Tongue (tissue), 2 donors: ENCODE results near the gene PHF24. TPM values are rescaled to one million over a fixed set of nuclear protein-coding genes. Genes with fewer than 3 reads are reported as not detected.

Experiments used
- DNase-seq: peaks from one replicate; pipeline ENCODE4 v3.0.0-alpha.2; 2015
- total RNA-seq: library from RNA; depleted of rRNA; stranded (reverse); fragments of >200 nt; gene quantifications from one replicate; pipeline ENCODE4 v1.2.3, GENCODE V29; 2014

Gene PHF24
- total RNA-seq, 1 donor from 2014 or later = 0.31 TPM

GRCh38 chr9:34983209-34983608 lies 25.1 kb downstream of the PHF24 start:
- DNase-seq = no peak

- DNase-seq = peak; percentile 82
These were observed 26.0 kb downstream of the PHF24 start for GRCh38 chr9:34984049-34984448.

GRCh38 chr9:34985311-34985899 lies 27.3 kb downstream of the PHF24 start:
- DNase-seq = peak; percentile 70

- DNase-seq = peak; percentile 34
These were observed 28.5 kb downstream of the PHF24 start for GRCh38 chr9:34986540-34987047.

- DNase-seq = no peak
These were observed 29.2 kb downstream of the PHF24 start for GRCh38 chr9:34987160-34987901.

- DNase-seq = no peak
These were observed 30.3 kb downstream of the PHF24 start for GRCh38 chr9:34988218-34989002.

GRCh38 chr9:34989003-34989945 lies 31.2 kb downstream of the PHF24 start, which contains the start of gene DNAJB5:
Gene DNAJB5, plus strand, starts transcription at chr9:34989745. Its CDS starts 886 bp downstream, at chr9:34990631.
- peak; percentile 99 for DNase-seq

- DNase-seq = peak; percentile 87
These were observed 32.0 kb downstream of the PHF24 start for GRCh38 chr9:34989946-34990635.

GRCh38 chr9:34990908-34991606 lies 33.0 kb downstream of the PHF24 start:
- DNase-seq = no peak

- DNase-seq = peak; percentile 10
These were observed 33.7 kb downstream of the PHF24 start for GRCh38 chr9:34991607-34992375.

GRCh38 chr9:34992376-34992951 lies 34.4 kb downstream of the PHF24 start:
- peak; percentile 60 for DNase-seq

- DNase-seq = peak; percentile 91
These were observed 35.6 kb downstream of the PHF24 start for GRCh38 chr9:34993502-34994259.

- DNase-seq = peak; percentile 73
These were observed 36.3 kb downstream of the PHF24 start for GRCh38 chr9:34994260-34994899.

GRCh38 chr9:34994900-34995669 lies 37.0 kb downstream of the PHF24 start:
- peak; percentile 70 for DNase-seq

- DNase-seq = no peak
These were observed 37.6 kb downstream of the PHF24 start for GRCh38 chr9:34995670-34996060.

GRCh38 chr9:34996181-34996904 lies 38.3 kb downstream of the PHF24 start:
- no peak for DNase-seq
